Liver (tissue), 9 donors: ENCODE results near the gene ZNF70. TPM values are rescaled to one million over a fixed set of nuclear protein-coding genes. Genes with fewer than 3 reads are reported as not detected.

Experiments
- DNase-seq: peaks from one replicate; pipeline ENCODE4 v3.0.0-alpha.2; 2017; ENCODE audit warnings: low spot score
- H3K27ac ChIP-seq, 2 donors: one replicate each; pipeline ENCODE4 v1.7.0; 2013; ENCODE audit warnings: inconsistent platforms in 2 of 2, low read length in 2 of 2, control low read depth in 1 of 2, low read depth in 1 of 2, mild to moderate bottlenecking in 1 of 2
- H3K27me3 ChIP-seq, 4 donors: one replicate each; pipeline versions ENCODE4 v1.6.1 to v1.7.0; 2013; ENCODE audit warnings: low read length in 3 of 4, inconsistent platforms in 1 of 4, mild to moderate bottlenecking in 1 of 4, moderate library complexity in 1 of 4; ENCODE audit not compliant: control insufficient read depth in 4 of 4, insufficient read depth in 4 of 4
- H3K36me3 ChIP-seq, 4 donors: one replicate each; pipeline versions ENCODE4 v1.6.1 to v1.7.0; 2013; ENCODE audit warnings: low read length in 3 of 4, mild to moderate bottlenecking in 3 of 4, low read depth in 1 of 4, moderate library complexity in 1 of 4; ENCODE audit not compliant: control insufficient read depth in 4 of 4, insufficient read depth in 3 of 4
- H3K4me1 ChIP-seq, 4 donors: one replicate each; pipeline versions ENCODE4 v1.6.1 to v1.7.0; 2013; ENCODE audit warnings: low read length in 3 of 4, mild to moderate bottlenecking in 3 of 4, moderate library complexity in 1 of 4; ENCODE audit not compliant: control insufficient read depth in 4 of 4, insufficient read depth in 4 of 4
- H3K4me3 ChIP-seq, 3 donors: one replicate each; pipeline versions ENCODE4 v1.6.1 to v1.7.0; 2013; ENCODE audit warnings: low read length in 3 of 3, control low read depth in 1 of 3, low read depth in 1 of 3, mild to moderate bottlenecking in 1 of 3
- H3K9ac ChIP-seq, 2 donors: one replicate each; pipeline ENCODE4 v1.7.0; 2013; ENCODE audit warnings: low read length in 2 of 2, mild to moderate bottlenecking in 2 of 2, moderate library complexity in 2 of 2, control low read depth in 1 of 2, low read depth in 1 of 2
- H3K9me3 ChIP-seq, 4 donors: one replicate each; pipeline versions ENCODE4 v1.6.1 to v1.7.0; 2013; ENCODE audit warnings: low read length in 3 of 4; ENCODE audit not compliant: control insufficient read depth in 4 of 4
- ATF3 ChIP-seq: IDR thresholded peaks from 2 replicates; pipeline ENCODE4 v1.6.1; 2016; ENCODE audit warnings: antibody characterized with exemption
- CTCF ChIP-seq: fragments of 150-350 bp; IDR thresholded peaks from 2 replicates; pipeline ENCODE4 v1.5.1; 2017; ENCODE audit warnings: improper control_type of control experiment, low read depth, low read length; ENCODE audit not compliant: missing input control
- EGR1 ChIP-seq, 2 donors: IDR thresholded peaks; 2 replicates each; pipeline ENCODE4 v1.6.1; 2016 to 2018; ENCODE audit warnings: antibody characterized with exemption in 2 of 2, low read depth in 2 of 2
- FOXA1 ChIP-seq: IDR thresholded peaks from 2 replicates; pipeline ENCODE4 v1.6.1; 2016; ENCODE audit warnings: antibody characterized with exemption
- FOXA2 ChIP-seq: IDR thresholded peaks from 2 replicates; pipeline ENCODE4 v1.6.1; 2016; ENCODE audit warnings: antibody characterized with exemption
- GABPA ChIP-seq, 2 donors: IDR thresholded peaks in 1 of 2; conservative IDR thresholded peaks in 1 of 2; 2 replicates each; pipeline ENCODE4 v1.6.1; 2016; ENCODE audit warnings: antibody characterized with exemption in 2 of 2, mild to moderate bottlenecking in 1 of 2, moderate library complexity in 1 of 2
- HNF4A ChIP-seq, 2 donors: conservative IDR thresholded peaks; 2 replicates each; pipeline ENCODE4 v1.6.1; 2016; ENCODE audit warnings: antibody characterized with exemption in 2 of 2, mild to moderate bottlenecking in 2 of 2
- HNF4G ChIP-seq: IDR thresholded peaks from 2 replicates; pipeline ENCODE4 v1.6.1; 2016; ENCODE audit warnings: antibody characterized with exemption
- JUND ChIP-seq, 2 donors: IDR thresholded peaks; 2 replicates each; pipeline ENCODE4 v1.6.1; 2016; ENCODE audit warnings: antibody characterized with exemption in 2 of 2
- MAX ChIP-seq: IDR thresholded peaks from 2 replicates; pipeline ENCODE4 v1.6.1; 2016; ENCODE audit warnings: antibody characterized with exemption
- NR2F2 ChIP-seq: IDR thresholded peaks from 2 replicates; pipeline ENCODE4 v1.6.1; 2016; ENCODE audit warnings: antibody characterized with exemption
- RAD21 ChIP-seq, 2 donors: IDR thresholded peaks; 2 replicates each; pipeline ENCODE4 v1.6.1; 2016; ENCODE audit warnings: antibody characterized with exemption in 2 of 2, mild to moderate bottlenecking in 2 of 2
- REST ChIP-seq: IDR thresholded peaks from 2 replicates; pipeline ENCODE4 v1.6.1; 2016; ENCODE audit warnings: antibody characterized with exemption, mild to moderate bottlenecking
- RXRA ChIP-seq, 2 donors: IDR thresholded peaks; 2 replicates each; pipeline ENCODE4 v1.6.1; 2017 to 2018; ENCODE audit warnings: antibody characterized with exemption in 2 of 2, mild to moderate bottlenecking in 1 of 2
- SP1 ChIP-seq: IDR thresholded peaks from 2 replicates; pipeline ENCODE4 v1.6.1; 2018; ENCODE audit warnings: antibody characterized with exemption, mild to moderate bottlenecking
- TAF1 ChIP-seq: conservative IDR thresholded peaks from 2 replicates; pipeline ENCODE4 v1.6.1; 2016; ENCODE audit warnings: antibody characterized with exemption, mild to moderate bottlenecking
- YY1 ChIP-seq: IDR thresholded peaks from 2 replicates; pipeline ENCODE4 v1.6.1; 2016; ENCODE audit warnings: antibody characterized with exemption, mild to moderate bottlenecking
- ZBTB33 ChIP-seq: IDR thresholded peaks from 2 replicates; pipeline ENCODE4 v1.6.1; 2016; ENCODE audit warnings: antibody characterized with exemption
- WGBS: extraction: QIAGEN DNeasy Blood & Tissue Kit; methylation state at CpG from one replicate; pipeline ENCODE4 v1.1.7; 2013; 5-methylcytosine and 5-hydroxymethylcytosine counted together
- polyA plus RNA-seq, 2 donors: library from polyadenylated mRNA; stranded (reverse) in 1 of 2; unstranded in 1 of 2; fragments of 200-250 nt in 1 of 2; fragments of >200 nt in 1 of 2; fragmentation: Nextera tagmentation in 1 of 2; extraction: Ambion mirVana in 1 of 2; gene quantifications; one replicate each; pipeline versions ENCODE4 v1.2.1 to v1.2.3, GENCODE V29; 2013 to 2015
- total RNA-seq, 2 donors: library from RNA; depleted of rRNA; stranded (reverse); fragments of >200 nt; gene quantifications; one replicate each; pipeline ENCODE4 v1.2.3, GENCODE V29; 2014
- donor health status: healthy.
- donor health status: healthy.
- donor health status: healthy.
- donor health status: healthy.
- donor health status: healthy.

The ZNF70 gene
- total and polyA plus RNA-seq, 4 donors: 0.14 to 1.9 (median 0.68) TPM

- TF ChIP-seq FOXA1 (no peak), SP1 (no peak), ZBTB33 (no peak)
Measured at GRCh38 chr22:23749841-23750301, 1.0 kb downstream of the ZNF70 start (continued).

GRCh38 chr22:23745791-23746190 lies 5.1 kb downstream of the ZNF70 start:
- Histone ChIP-seq H3K27me3 (no peaks in the 10 kb centered on the region), H3K4me1 (peaks cover 0 to 4% (median 2%) of the 10 kb centered on the region in 4 donors), H3K9me3 (no peaks in the 10 kb centered on the region), H3K36me3 (peaks cover 5 to 26% (median 7%) of the 10 kb centered on the region in 4 donors), H3K4me3 (no peak overlapping the region), H3K27ac (no peak overlapping the region), H3K9ac (no peak overlapping the region)
- no peak for DNase-seq
- WGBS: 78% methylated on average over 6 of the region's 6 CpGs
- TF ChIP-seq YY1 (no peak), HNF4G (no peak), GABPA (IDR thresholded peaks at IDR 0.05 in 1 of 2, conservative IDR thresholded peaks at IDR 0.05 in 1 of 2) (no peak), SP1 (no peak), TAF1 (no peak), JUND (IDR thresholded peaks at IDR 0.05) (no peak), FOXA2 (no peak), NR2F2 (no peak), FOXA1 (no peak), REST (no peak), RAD21 (IDR thresholded peaks at IDR 0.05) (no peak), CTCF (no peak)

- Histone ChIP-seq H3K27me3 (no peaks in the 10 kb centered on the region), H3K27ac (no peak overlapping the region), H3K36me3 (peaks cover 5 to 26% (median 7%) of the 10 kb centered on the region in 4 donors), H3K9ac (no peak overlapping the region), H3K4me1 (no peaks in the 10 kb centered on the region), H3K4me3 (no peak overlapping the region), H3K9me3 (no peaks in the 10 kb centered on the region)
- no peak for DNase-seq
- 97% methylated on average over 14 of the region's 14 CpGs for WGBS
- TF ChIP-seq FOXA2 (no peak), TAF1 (no peak), SP1 (no peak), ATF3 (no peak), RXRA (IDR thresholded peaks at IDR 0.05) (no peak), HNF4G (no peak), REST (no peak), EGR1 (IDR thresholded peaks at IDR 0.05; ENCODE audit: low read depth in 2 of 2) (no peak), JUND (IDR thresholded peaks at IDR 0.05) (no peak), HNF4A (conservative IDR thresholded peaks at IDR 0.05) (no peak), GABPA (IDR thresholded peaks at IDR 0.05 in 1 of 2, conservative IDR thresholded peaks at IDR 0.05 in 1 of 2) (no peak), YY1 (no peak), MAX (no peak), NR2F2 (no peak)
Measured at GRCh38 chr22:23744485-23744884, 6.4 kb downstream of the ZNF70 start.
